ENCODE results near the gene ZNF622. TPM values are rescaled to one million over a fixed set of nuclear protein-coding genes. Genes with fewer than 3 reads are reported as not detected.
"Not testable (repeated sequence)": the region's sequence is repeated elsewhere in the genome, so short reads cannot be mapped to it uniquely, and the experiment has no call there.

ZNF622 gene
- total and polyA plus RNA-seq, 8 donors = 19.7 to 29.5 (median 20.8) TPM

- no peaks in the 10 kb centered on the region for H3K36me3 ChIP-seq
- intact Hi-C loops (cut with DNase I) = no loop called here
- DNase-seq (no peak), ATAC-seq (no peak)
- H3K4me1 ChIP-seq = no peaks in the 10 kb centered on the region
- H3K9me3 ChIP-seq = no peaks in the 10 kb centered on the region
- no peaks in the 10 kb centered on the region for H3K27me3 ChIP-seq
- no peak overlapping the region for H3K4me3 ChIP-seq
- no peak overlapping the region for H3K27ac ChIP-seq
- TF ChIP-seq CTCF (IDR thresholded peaks at IDR 0.05) = no peak
Measured at GRCh38 chr5:16483361-16483760, 17.8 kb upstream of the ZNF622 start.

GRCh38 chr5:16482891-16483290, 17.3 kb upstream of the ZNF622 start:
- no peak for TF ChIP-seq CTCF (IDR thresholded peaks at IDR 0.05)
- H3K4me3 ChIP-seq = no peak overlapping the region
- intact Hi-C loops (cut with DNase I) = no loop called here

GRCh38 chr5:16480821-16481538, 15.4 kb upstream of the ZNF622 start:
- no peak for TF ChIP-seq CTCF (IDR thresholded peaks at IDR 0.05)
- Histone ChIP-seq H3K4me1 (no peaks in the 10 kb centered on the region), H3K27me3 (no peaks in the 10 kb centered on the region), H3K4me3 (no peak overlapping the region), H3K9me3 (no peaks in the 10 kb centered on the region), H3K36me3 (no peaks in the 10 kb centered on the region), H3K27ac (no peak overlapping the region)
- intact Hi-C loops (cut with DNase I) = no loop called here
- ATAC-seq (no peak), DNase-seq (no peak)

More at GRCh38 chr5:16482891-16483290, 17.3 kb upstream of the ZNF622 start:
- Histone ChIP-seq H3K4me1 (no peaks in the 10 kb centered on the region), H3K27me3 (no peaks in the 10 kb centered on the region), H3K27ac (no peak overlapping the region), H3K9me3 (no peaks in the 10 kb centered on the region), H3K36me3 (no peaks in the 10 kb centered on the region)
- ATAC-seq (no peak), DNase-seq (no peak)

- H3K9me3 ChIP-seq = no peaks in the 10 kb centered on the region
- DNase-seq (no peak), ATAC-seq (no peak)
- no peaks in the 10 kb centered on the region for H3K27me3 ChIP-seq
- H3K36me3 ChIP-seq = no peaks in the 10 kb centered on the region
- H3K4me3 ChIP-seq = no peak overlapping the region
- no peak overlapping the region for H3K27ac ChIP-seq
- H3K4me1 ChIP-seq = no peaks in the 10 kb centered on the region
- TF ChIP-seq CTCF (IDR thresholded peaks at IDR 0.05) = no peak
- intact Hi-C loops (cut with DNase I) = no loop called here
Measured at GRCh38 chr5:16480144-16480543, 14.5 kb upstream of the ZNF622 start.

- DNase-seq = no peak
- Histone ChIP-seq H3K36me3 (no peaks in the 10 kb centered on the region), H3K27ac (no peak overlapping the region), H3K27me3 (no peaks in the 10 kb centered on the region), H3K9me3 (no peaks in the 10 kb centered on the region), H3K4me3 (no peak overlapping the region), H3K4me1 (no peaks in the 10 kb centered on the region)
- no peak for TF ChIP-seq CTCF (IDR thresholded peaks at IDR 0.05)
- intact Hi-C loops (cut with DNase I) = no loop called here
- no peak for ATAC-seq
Measured at GRCh38 chr5:16477541-16477940, 11.9 kb upstream of the ZNF622 start.

GRCh38 chr5:16476417-16476816, 10.8 kb upstream of the ZNF622 start:
- DNase-seq; H3K27me3 ChIP-seq; H3K4me3 ChIP-seq; H3K9me3 ChIP-seq; H3K4me1 ChIP-seq; H3K36me3 ChIP-seq; H3K27ac ChIP-seq; intact Hi-C loops (cut with DNase I); ATAC-seq: not testable (repeated sequence)
